Activated CD8-positive, alpha-beta memory T cell treated with anti-CD3 and anti-CD28 coated beads, Interleukin-2, amount 10 ng/mL, durations not matched to agents 7 days and 5 days (primary cell): ENCODE measurements around the gene RIMS4. TPM values are rescaled to one million over a fixed set of nuclear protein-coding genes. Genes with fewer than 3 reads are reported as not detected.

Experiments used
- ATAC-seq: fragments of 150-1000 bp; cut with Tn5 transposase; one replicate; pipeline ENCODE4 v1.10.0; 2021; ENCODE audit warnings: moderate library complexity
- CTCF ChIA-PET: fragments of 350-600 bp; sonication (Branson Sonifier 250); formaldehyde crosslinking; loops from one replicate; lab custom pipeline; 2021; ENCODE audit warnings: antibody characterized with exemption; lab: Charles Lee
- DNase-seq: peaks from one replicate; pipeline ENCODE4 v3.0.0-alpha.2; 2020
- H3K27ac Mint-ChIP-seq: one replicate; pipeline ENCODE4 v1.8.0; 2021; ENCODE audit warnings: mild to moderate bottlenecking, mixed read lengths
- H3K27me3 Mint-ChIP-seq: one replicate; pipeline ENCODE4 v1.8.0; 2021; ENCODE audit warnings: mixed read lengths
- H3K36me3 Mint-ChIP-seq: one replicate; pipeline ENCODE4 v1.8.0; 2021; ENCODE audit warnings: mild to moderate bottlenecking, mixed read lengths
- H3K4me1 Mint-ChIP-seq: one replicate; pipeline ENCODE4 v1.8.0; 2021; ENCODE audit warnings: mixed read lengths
- H3K4me3 Mint-ChIP-seq: one replicate; pipeline ENCODE4 v1.8.0; 2021; ENCODE audit warnings: mild to moderate bottlenecking, moderate library complexity, mixed read lengths
- H3K9me3 Mint-ChIP-seq: one replicate; pipeline ENCODE4 v1.8.0; 2022; ENCODE audit warnings: low read depth, mixed read lengths
- total RNA-seq, 2 experiments: library from RNA; stranded (reverse); gene quantifications; one replicate each; pipeline ENCODE4 v1.2.3, GENCODE V29; 2021

RIMS4 gene
- total RNA-seq, 2 experiments from 2014 or later, result not detected

DNA sequence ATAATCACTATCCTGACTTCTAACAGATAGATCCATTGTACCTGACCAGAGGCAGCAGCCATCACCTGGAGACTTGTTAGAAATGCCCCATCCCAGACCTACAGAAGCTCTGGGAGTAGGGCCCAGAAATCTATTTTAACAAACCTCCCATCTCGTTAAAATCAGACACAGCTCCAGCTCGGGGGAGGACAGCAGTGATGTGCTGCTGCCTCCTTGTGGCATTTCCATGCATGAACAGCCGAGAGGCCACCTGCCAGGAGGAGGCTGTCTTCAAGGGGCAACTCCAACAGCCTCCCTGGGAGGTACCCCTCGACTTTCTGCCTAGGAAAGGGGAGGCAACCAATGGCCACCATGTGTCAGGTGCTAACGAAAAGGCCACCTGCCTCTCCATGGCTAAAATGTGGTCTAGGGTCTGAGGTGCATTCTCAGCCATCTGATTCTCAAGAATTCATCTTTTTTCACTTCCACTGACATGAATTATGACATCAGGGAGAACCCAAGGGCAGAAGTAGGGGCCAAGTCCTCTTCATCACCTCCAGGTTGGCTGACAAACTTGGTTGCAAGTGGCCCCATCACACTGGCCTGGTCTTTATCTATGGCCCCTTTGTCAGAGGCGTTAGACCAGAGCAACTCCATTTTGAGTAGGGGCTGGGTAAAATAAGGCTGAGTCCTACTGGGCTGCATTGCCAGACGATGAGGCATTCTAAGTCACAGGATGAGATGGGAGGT, 76.8 kb downstream of the RIMS4 start:
- Mint-ChIP-seq H3K4me1 (peaks cover 28% of the 10 kb centered on the region), H3K4me3 (no peak overlapping the region), H3K36me3 (peaks cover 9% of the 10 kb centered on the region), H3K27me3 (no peaks in the 10 kb centered on the region), H3K9me3 (peaks cover 7% of the 10 kb centered on the region), H3K27ac (no peak overlapping the region)
- peak; percentile 73 for DNase-seq
- peak; percentile 74 for ATAC-seq
- CTCF ChIA-PET, result interaction anchor here (0.7 to 4.5 kb wide), 7 partner anchors 11 to 133 kb away, joined by 3 to 76 read pairs (median 5); no protein-coding TSS in a partner anchor

DNA sequence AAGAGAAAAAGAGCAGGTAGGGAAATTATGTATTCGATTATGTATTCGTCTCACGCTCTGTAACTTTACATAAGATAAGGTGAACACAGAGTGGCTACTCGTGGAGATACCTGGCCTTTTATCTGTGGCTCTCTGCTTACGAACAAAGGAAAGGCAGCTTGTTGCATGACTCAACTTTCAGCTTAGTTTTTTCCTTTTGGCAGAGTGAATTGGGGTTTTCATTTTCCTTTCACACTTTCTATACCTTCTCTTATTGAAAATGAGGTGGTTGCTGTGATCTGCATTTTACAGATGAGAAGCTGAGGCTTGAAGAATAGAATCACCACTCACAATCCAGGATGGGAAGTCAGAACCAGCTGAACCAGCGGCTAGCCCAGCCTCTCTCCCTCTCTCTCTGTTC, 78.0 kb downstream of the RIMS4 start:
- Mint-ChIP-seq H3K27me3 (no peaks in the 10 kb centered on the region), H3K4me1 (peaks cover 23% of the 10 kb centered on the region), H3K36me3 (peaks cover 8% of the 10 kb centered on the region), H3K4me3 (no peak overlapping the region), H3K9me3 (peaks cover 7% of the 10 kb centered on the region), H3K27ac (no peak overlapping the region)
- CTCF ChIA-PET, result interaction anchor here (0.9 to 4.5 kb wide), 5 partner anchors 10 to 134 kb away, joined by 3 to 76 read pairs (median 4); no protein-coding TSS in a partner anchor
- no peak for ATAC-seq
- no peak for DNase-seq

DNA sequence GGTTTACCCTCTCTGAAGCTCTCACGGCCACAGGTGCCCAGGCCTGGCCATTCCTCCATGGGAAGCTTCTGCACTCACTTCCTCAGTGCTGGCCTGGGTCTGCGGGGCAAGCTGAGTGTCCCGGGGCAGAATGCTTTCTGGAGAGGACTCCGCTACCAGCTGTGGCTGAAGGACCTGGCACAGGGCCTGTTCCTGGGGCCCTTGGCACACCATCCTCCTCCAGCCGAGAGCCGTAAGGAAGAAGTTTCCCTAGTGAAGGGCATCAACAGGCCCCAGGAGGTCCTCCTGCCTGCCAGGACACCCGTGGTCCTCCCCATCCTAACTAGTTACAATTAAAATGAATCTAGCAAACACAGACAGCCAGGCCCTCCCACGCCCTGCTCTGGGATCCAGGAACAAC, 78.7 kb downstream of the RIMS4 start:
- Mint-ChIP-seq H3K27ac (no peak overlapping the region), H3K9me3 (peaks cover 5% of the 10 kb centered on the region), H3K27me3 (no peaks in the 10 kb centered on the region), H3K4me3 (no peak overlapping the region), H3K36me3 (peaks cover 6% of the 10 kb centered on the region), H3K4me1 (peaks cover 17% of the 10 kb centered on the region)
- no peak for DNase-seq
- CTCF ChIA-PET, result interaction anchor here (1.2 to 4.5 kb wide), 5 partner anchors 10 to 135 kb away, joined by 3 to 76 read pairs (median 4); no protein-coding TSS in a partner anchor
- ATAC-seq, result no peak

DNA sequence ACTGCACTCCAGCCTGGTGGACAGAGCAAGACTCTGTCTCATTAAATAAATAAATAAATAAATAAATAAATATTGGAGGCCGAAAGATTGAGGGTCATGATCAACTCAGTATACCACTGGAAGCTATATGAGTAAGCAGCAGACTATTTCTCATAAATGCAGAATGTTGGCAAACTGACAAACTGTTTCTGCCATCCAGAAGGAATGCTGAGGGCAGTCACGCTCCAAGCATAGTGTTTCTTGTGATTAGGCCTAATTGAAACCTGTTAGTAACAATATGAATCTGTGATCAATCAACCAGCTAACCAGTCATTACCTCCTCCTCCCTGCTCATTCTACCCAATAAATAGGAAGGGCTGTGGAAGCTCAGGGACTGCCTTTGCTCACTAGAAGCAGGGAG, 79.9 kb downstream of the RIMS4 start:
- Mint-ChIP-seq H3K4me1 (peaks cover 9% of the 10 kb centered on the region), H3K36me3 (peaks cover 1% of the 10 kb centered on the region), H3K27ac (no peak overlapping the region), H3K27me3 (no peaks in the 10 kb centered on the region), H3K4me3 (no peak overlapping the region), H3K9me3 (no peaks in the 10 kb centered on the region)
- ATAC-seq (no peak), DNase-seq (no peak)
- CTCF ChIA-PET, result interaction anchor here (1.2 to 3.9 kb wide), 2 partner anchors 8 to 47 kb away, joined by 4 to 20 read pairs; no protein-coding TSS in a partner anchor

DNA sequence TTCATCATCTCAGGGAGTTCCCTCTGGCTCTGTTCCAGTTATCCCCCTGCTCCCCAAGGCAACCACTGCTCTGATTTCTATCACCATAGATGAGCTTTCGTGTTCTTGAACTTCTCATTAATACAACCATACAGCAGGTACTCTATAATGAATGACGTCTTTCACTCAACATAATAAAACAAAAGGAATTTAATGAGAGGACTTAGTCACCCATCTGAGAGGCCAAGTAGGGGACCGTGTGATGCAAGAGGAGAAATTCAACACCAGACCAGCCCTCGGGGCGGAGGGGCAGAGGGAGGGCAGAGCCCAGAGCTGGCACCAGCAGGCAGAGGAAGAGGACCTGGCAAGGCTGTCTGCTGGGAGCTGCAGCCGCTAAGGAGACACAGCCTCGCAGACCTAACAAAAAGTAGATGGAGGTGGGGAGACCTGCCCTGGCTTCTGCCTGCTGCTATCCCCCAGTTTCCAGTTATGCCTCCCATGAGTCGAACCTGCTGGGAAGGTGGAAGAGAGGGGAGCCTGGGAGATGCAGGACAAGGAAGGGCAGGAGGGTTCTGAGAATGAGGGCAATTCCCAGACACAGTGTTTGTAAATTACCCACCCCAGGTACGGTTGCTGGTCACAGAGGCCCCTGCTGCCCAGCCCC, 81.4 kb downstream of the RIMS4 start:
- Mint-ChIP-seq H3K27ac (no peak overlapping the region), H3K36me3 (peaks cover 1% of the 10 kb centered on the region), H3K4me1 (peaks cover 9% of the 10 kb centered on the region), H3K9me3 (no peaks in the 10 kb centered on the region), H3K27me3 (no peaks in the 10 kb centered on the region), H3K4me3 (no peak overlapping the region)
- no peak for DNase-seq
- no peak for ATAC-seq
- CTCF ChIA-PET, result no interaction called here

DNA sequence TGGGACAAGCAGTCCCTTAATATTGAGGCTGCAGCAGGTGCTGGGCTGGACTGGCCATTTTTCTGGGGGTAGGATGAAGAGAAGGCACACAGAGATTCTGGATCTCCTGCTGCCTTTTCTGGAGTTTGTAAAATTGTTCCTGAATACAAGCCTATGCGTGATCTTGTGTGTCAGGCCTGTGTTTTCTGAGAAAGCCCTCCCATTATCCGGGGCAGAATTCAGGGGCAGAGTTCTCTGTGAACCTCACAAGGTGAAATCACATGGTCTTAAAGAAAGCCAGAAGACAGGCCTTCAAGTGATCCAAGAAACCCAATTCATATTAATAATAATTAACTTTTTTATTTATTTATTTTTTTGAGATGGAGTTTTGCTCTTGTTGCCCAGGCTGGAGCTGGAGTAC, 82.7 kb downstream of the RIMS4 start:
- CTCF ChIA-PET, result no interaction called here

DNA sequence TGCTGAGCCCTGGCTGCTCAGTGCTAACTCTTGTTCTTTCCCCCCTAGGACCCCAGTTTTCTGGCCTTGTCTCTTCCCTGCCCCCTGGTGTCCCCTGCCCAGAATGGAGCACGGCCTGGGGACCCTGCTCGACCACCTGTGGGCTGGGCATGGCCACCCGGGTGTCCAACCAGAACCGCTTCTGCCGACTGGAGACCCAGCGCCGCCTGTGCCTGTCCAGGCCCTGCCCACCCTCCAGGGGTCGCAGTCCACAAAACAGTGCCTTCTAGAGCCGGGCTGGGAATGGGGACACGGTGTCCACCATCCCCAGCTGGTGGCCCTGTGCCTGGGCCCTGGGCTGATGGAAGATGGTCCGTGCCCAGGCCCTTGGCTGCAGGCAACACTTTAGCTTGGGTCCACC, 83.3 kb downstream of the RIMS4 start:
- Mint-ChIP-seq H3K27me3 (no peaks in the 10 kb centered on the region), H3K4me1 (peaks cover 2% of the 10 kb centered on the region), H3K4me3 (no peak overlapping the region), H3K9me3 (no peaks in the 10 kb centered on the region), H3K27ac (no peak overlapping the region), H3K36me3 (no peaks in the 10 kb centered on the region)
- DNase-seq, result no peak
- ATAC-seq, result no peak
- CTCF ChIA-PET, result no interaction called here

More for the DNA sequence above, 82.7 kb downstream of the RIMS4 start:
- no peaks in the 10 kb centered on the region for H3K9me3 Mint-ChIP-seq
- H3K4me3 Mint-ChIP-seq, result no peak overlapping the region
- H3K27me3 Mint-ChIP-seq, result no peaks in the 10 kb centered on the region
- no peak overlapping the region for H3K27ac Mint-ChIP-seq
- ATAC-seq, result no peak
- peaks cover 1% of the 10 kb centered on the region for H3K36me3 Mint-ChIP-seq
- H3K4me1 Mint-ChIP-seq, result peaks cover 7% of the 10 kb centered on the region
- no peak for DNase-seq

DNA sequence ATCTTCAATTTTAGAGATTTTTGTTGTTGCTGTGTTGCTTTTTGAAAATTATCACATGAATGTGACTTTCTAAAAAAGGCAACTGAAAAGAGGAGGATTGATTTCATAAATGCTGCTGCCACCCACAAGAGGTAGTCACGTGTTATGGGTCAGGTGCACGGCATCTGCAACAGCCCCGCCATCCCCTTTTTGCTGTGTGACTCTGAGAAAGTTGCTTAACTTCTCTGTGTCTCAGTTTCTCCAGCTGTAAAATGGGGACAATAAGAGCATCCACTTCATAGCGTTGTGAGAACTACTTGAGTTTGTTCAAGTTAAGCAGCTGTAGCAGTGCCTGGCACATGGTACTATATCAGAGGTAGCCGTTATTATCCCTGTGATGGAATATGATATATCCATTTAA, 84.5 kb downstream of the RIMS4 start:
- Mint-ChIP-seq H3K4me3 (no peak overlapping the region), H3K4me1 (peaks cover 2% of the 10 kb centered on the region), H3K27ac (no peak overlapping the region), H3K27me3 (no peaks in the 10 kb centered on the region), H3K36me3 (no peaks in the 10 kb centered on the region), H3K9me3 (no peaks in the 10 kb centered on the region)
- CTCF ChIA-PET, result no interaction called here
- DNase-seq (no peak), ATAC-seq (no peak)

DNA sequence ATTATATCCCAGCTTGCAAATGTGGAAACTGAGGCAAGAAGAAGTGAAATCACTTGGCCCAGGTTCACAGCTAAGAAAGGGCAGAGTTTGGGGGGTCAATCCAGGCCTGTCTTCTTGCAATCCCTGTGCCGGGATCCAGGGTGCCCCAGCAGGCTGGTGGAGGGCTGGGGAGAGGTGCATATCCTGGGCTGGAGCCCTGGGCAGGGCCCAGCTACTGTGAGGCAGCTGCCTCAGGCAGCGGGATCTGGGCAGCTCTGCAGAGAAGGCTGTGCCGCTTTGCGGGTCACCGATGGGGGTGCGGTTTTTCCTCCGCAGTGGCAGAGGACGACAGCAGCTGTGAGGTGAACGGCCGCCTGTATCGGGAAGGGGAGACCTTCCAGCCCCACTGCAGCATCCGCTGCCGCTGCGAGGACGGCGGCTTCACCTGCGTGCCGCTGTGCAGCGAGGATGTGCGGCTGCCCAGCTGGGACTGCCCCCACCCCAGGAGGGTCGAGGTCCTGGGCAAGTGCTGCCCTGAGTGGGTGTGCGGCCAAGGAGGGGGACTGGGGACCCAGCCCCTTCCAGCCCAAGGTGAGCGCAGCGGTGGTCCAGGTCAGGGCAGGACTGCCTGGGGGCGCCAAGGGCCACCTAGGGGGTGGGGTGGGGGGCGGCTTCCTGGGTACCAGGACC, 85.8 kb downstream of the RIMS4 start:
- Mint-ChIP-seq H3K27ac (no peak overlapping the region), H3K9me3 (no peaks in the 10 kb centered on the region), H3K36me3 (no peaks in the 10 kb centered on the region), H3K27me3 (no peaks in the 10 kb centered on the region), H3K4me1 (peaks cover 2% of the 10 kb centered on the region), H3K4me3 (no peak overlapping the region)
- DNase-seq (no peak), ATAC-seq (no peak)
- CTCF ChIA-PET, result interaction anchor here (0.9 to 5.5 kb wide), 2 partner anchors 8 to 39 kb away, joined by 4 to 20 read pairs; no protein-coding TSS in a partner anchor

DNA sequence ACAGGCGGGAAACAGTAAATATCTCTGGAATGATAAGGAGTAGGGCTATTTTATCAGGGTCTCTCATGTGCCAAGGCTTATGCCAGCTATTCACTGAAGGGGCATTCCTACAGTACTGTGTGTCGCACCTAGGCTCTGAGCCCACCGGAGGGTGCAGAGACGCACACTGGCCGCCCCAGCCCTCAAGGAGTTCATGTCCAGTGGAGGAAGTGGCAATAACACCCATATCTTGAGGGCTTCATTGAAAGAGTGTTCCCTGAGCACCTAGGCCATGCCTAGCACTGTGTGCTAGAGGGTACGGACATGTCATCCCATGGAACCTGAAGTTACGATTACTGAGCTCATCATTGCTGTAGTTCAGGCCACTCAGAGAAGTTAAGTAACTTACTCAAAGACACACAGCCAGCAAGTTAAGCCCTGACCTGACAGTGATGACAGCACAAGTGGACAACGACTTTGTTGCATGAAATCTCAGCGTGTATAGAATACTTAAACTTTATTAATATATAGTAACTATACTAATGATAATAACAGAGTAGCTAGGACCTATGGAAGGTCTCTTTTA, 86.5 kb downstream of the RIMS4 start:
- Mint-ChIP-seq H3K4me1 (peaks cover 2% of the 10 kb centered on the region), H3K36me3 (no peaks in the 10 kb centered on the region), H3K4me3 (no peak overlapping the region), H3K27ac (no peak overlapping the region), H3K27me3 (no peaks in the 10 kb centered on the region), H3K9me3 (no peaks in the 10 kb centered on the region)
- no peak for ATAC-seq
- CTCF ChIA-PET, result interaction anchor here (0.9 to 5.5 kb wide), 2 partner anchors 9 to 38 kb away, joined by 4 to 20 read pairs; no protein-coding TSS in a partner anchor
- DNase-seq, result no peak

DNA sequence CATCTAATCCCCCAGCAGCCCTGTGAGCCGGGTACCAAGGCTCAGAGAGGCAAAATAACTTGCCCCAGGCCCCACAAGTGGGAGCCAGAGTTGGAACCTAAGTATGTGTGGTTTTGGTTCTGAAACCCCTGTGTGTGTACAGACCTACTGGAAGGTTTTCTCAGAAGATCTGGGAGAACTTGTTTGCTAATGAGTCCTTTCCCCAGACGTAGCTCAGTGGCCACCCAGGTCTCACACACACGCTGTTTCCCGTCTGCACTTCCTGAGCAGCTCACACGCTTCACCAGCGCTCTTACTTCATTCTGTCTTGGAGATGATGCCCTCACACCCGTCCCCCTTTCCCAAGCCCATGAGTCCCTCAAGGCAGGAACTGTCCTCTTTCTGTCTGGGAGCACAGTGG, 87.0 kb downstream of the RIMS4 start:
- Mint-ChIP-seq H3K9me3 (no peaks in the 10 kb centered on the region), H3K27ac (no peak overlapping the region), H3K4me3 (no peak overlapping the region), H3K4me1 (peaks cover 2% of the 10 kb centered on the region), H3K36me3 (no peaks in the 10 kb centered on the region), H3K27me3 (no peaks in the 10 kb centered on the region)
- DNase-seq (no peak), ATAC-seq (no peak)
- CTCF ChIA-PET, result interaction anchor here (5.5 kb wide), 1 partner anchor 9 kb away, joined by 20 read pairs; no protein-coding TSS in a partner anchor

DNA sequence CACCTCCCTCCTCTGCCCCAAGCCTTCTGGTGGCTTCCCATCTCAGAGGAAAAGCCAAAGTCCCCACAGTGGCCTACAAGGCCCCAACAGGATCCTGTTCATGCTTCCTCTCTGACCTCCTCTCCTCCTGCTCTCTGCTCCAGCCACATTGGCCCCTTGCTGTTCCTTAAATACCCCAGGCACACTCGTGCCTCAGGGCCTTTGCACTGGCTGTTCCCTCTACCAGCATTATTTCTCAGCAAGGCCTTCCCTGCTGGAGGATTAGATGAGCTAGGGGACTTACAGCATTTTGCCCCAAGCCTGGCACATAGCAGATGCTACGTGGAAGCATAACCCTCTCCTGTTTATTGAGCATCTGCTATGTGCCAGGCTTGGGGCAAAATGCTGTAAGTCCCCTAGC, 87.4 kb downstream of the RIMS4 start:
- no peak for DNase-seq
- H3K4me1 Mint-ChIP-seq, result peaks cover 2% of the 10 kb centered on the region
- CTCF ChIA-PET, result interaction anchor here (5.5 kb wide), 1 partner anchor 9 kb away, joined by 20 read pairs; no protein-coding TSS in a partner anchor

DNA sequence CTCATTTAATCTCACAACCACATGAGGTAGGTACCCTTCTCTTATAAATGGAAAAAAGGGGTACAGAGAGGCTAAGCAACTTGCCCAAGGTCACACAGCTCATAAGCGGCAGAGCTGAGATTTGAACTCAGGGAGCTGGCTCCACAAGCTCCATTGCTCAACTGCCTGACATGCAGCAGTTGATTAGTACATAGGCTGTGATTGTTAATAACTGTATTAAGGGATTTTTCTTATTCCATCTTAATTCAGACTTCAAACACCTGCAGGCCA, 88.6 kb downstream of the RIMS4 start:
- Mint-ChIP-seq H3K27ac (no peak overlapping the region), H3K27me3 (no peaks in the 10 kb centered on the region), H3K36me3 (no peaks in the 10 kb centered on the region), H3K4me1 (peaks cover 2% of the 10 kb centered on the region), H3K4me3 (no peak overlapping the region), H3K9me3 (no peaks in the 10 kb centered on the region)
- ATAC-seq (no peak), DNase-seq (no peak)
- CTCF ChIA-PET, result interaction anchor here (1.4 to 5.5 kb wide), 2 partner anchors 11 to 37 kb away, joined by 3 to 20 read pairs; no protein-coding TSS in a partner anchor

More for the DNA sequence above, 87.4 kb downstream of the RIMS4 start:
- Mint-ChIP-seq H3K9me3 (no peaks in the 10 kb centered on the region), H3K36me3 (no peaks in the 10 kb centered on the region), H3K27ac (no peak overlapping the region), H3K27me3 (no peaks in the 10 kb centered on the region), H3K4me3 (no peak overlapping the region)
- no peak for ATAC-seq
